ENCODE data around the gene CACNA1H. TPM values are rescaled to one million over a fixed set of nuclear protein-coding genes. Genes with fewer than 3 reads are reported as not detected.
"Not testable (repeated sequence)": the region's sequence is repeated elsewhere in the genome, so short reads cannot be mapped to it uniquely, and the experiment has no call there.

CACNA1H gene
- total and polyA plus RNA-seq, 7 donors = 1.8 to 5.9 (median 2.3) TPM

GRCh38 chr16:1195393-1195666 lies 42.4 kb downstream of the CACNA1H start:
- Histone ChIP-seq H3K4me1 (no peaks in the 10 kb centered on the region), H3K9me3 (no peaks in the 10 kb centered on the region), H3K27ac (no peak overlapping the region), H3K36me3 (ENCODE audit: insufficient read depth in 1 of 2, low read depth in 1 of 2) (no peaks in the 10 kb centered on the region), H3K4me3 (no peak overlapping the region), H3K27me3 (ENCODE audit: insufficient read depth in 3 of 3, low read length in 2 of 3) (peaks cover 0 to 43% (median 8%) of the 10 kb centered on the region in 3 donors)
- intact Hi-C loops (cut with DNase I) = loop anchor here in 1 of 2 donors (5.0 kb wide), 1 partner anchor 78 kb away; no protein-coding TSS in a partner anchor
- TF ChIP-seq CTCF (IDR thresholded peaks at IDR 0.05) = no peak
- ATAC-seq (no peak), DNase-seq (no peak)
- 71 to 79% (median 79%) methylated on average over 13 to 14 of the region's 14 CpGs for WGBS, 3 donors

GRCh38 chr16:1196494-1196893 lies 43.6 kb downstream of the CACNA1H start:
- no peaks in the 10 kb centered on the region for H3K36me3 ChIP-seq (ENCODE audit: insufficient read depth in 1 of 2, low read depth in 1 of 2)
- no peak for DNase-seq
- WGBS, 3 donors = 61 to 67% (median 66%) methylated on average over 9 to 11 of the region's 11 CpGs
- intact Hi-C loops (cut with DNase I) = loop anchor here in 1 of 2 donors (5.0 kb wide), 1 partner anchor 79 kb away; no protein-coding TSS in a partner anchor
- no peak overlapping the region for H3K4me3 ChIP-seq
- no peak for ATAC-seq
- H3K9me3 ChIP-seq = no peaks in the 10 kb centered on the region
- TF ChIP-seq CTCF (IDR thresholded peaks at IDR 0.05) = no peak
- H3K27me3 ChIP-seq (ENCODE audit: insufficient read depth in 3 of 3, low read length in 2 of 3) = peaks cover 0 to 41% (median 10%) of the 10 kb centered on the region in 3 donors
- no peak overlapping the region for H3K27ac ChIP-seq
- no peaks in the 10 kb centered on the region for H3K4me1 ChIP-seq

GRCh38 chr16:1197237-1197866 lies 44.4 kb downstream of the CACNA1H start:
- H3K27ac ChIP-seq = no peak overlapping the region

GRCh38 chr16:1198194-1198593 lies 45.3 kb downstream of the CACNA1H start:
- no peak overlapping the region for H3K4me3 ChIP-seq
- no peak overlapping the region for H3K27ac ChIP-seq
- H3K27me3 ChIP-seq (ENCODE audit: insufficient read depth in 3 of 3, low read length in 2 of 3) = peaks cover 0 to 34% (median 8%) of the 10 kb centered on the region in 3 donors
- H3K9me3 ChIP-seq = no peaks in the 10 kb centered on the region
- intact Hi-C loops (cut with DNase I) = loop anchor here in 1 of 2 donors (5.0 kb wide), 1 partner anchor 81 kb away; no protein-coding TSS in a partner anchor
- H3K4me1 ChIP-seq = no peaks in the 10 kb centered on the region
- ATAC-seq (no peak), DNase-seq (no peak)
- 79 to 87% (median 84%) methylated on average over 13 to 18 of the region's 18 CpGs for WGBS, 3 donors
- no peaks in the 10 kb centered on the region for H3K36me3 ChIP-seq (ENCODE audit: insufficient read depth in 1 of 2, low read depth in 1 of 2)
- no peak for TF ChIP-seq CTCF (IDR thresholded peaks at IDR 0.05)

More at GRCh38 chr16:1197237-1197866, 44.4 kb downstream of the CACNA1H start:
- TF ChIP-seq CTCF (IDR thresholded peaks at IDR 0.05) = no peak
- no peaks in the 10 kb centered on the region for H3K4me1 ChIP-seq
- ATAC-seq (no peak), DNase-seq (no peak)
- H3K36me3 ChIP-seq (ENCODE audit: insufficient read depth in 1 of 2, low read depth in 1 of 2) = no peaks in the 10 kb centered on the region
- H3K9me3 ChIP-seq = no peaks in the 10 kb centered on the region
- H3K27me3 ChIP-seq (ENCODE audit: insufficient read depth in 3 of 3, low read length in 2 of 3) = peaks cover 0 to 36% (median 9%) of the 10 kb centered on the region in 3 donors
- intact Hi-C loops (cut with DNase I) = loop anchor here in 1 of 2 donors (5.0 kb wide), 1 partner anchor 80 kb away; no protein-coding TSS in a partner anchor
- WGBS, 3 donors = 47 to 59% (median 51%) methylated on average over 19 of the region's 19 CpGs
- H3K4me3 ChIP-seq = no peak overlapping the region

GRCh38 chr16:1198671-1199346 lies 45.9 kb downstream of the CACNA1H start:
- 86 to 91% (median 89%) methylated on average over 34 to 44 of the region's 44 CpGs for WGBS, 3 donors
- not testable (repeated sequence) for H3K36me3 ChIP-seq (ENCODE audit: insufficient read depth in 1 of 2, low read depth in 1 of 2); H3K27ac ChIP-seq; H3K9me3 ChIP-seq; H3K4me1 ChIP-seq; H3K4me3 ChIP-seq; DNase-seq; ATAC-seq
- intact Hi-C loops (cut with DNase I) = loop anchor here in 1 of 2 donors (5.0 kb wide), 1 partner anchor 82 kb away; no protein-coding TSS in a partner anchor
- H3K27me3 ChIP-seq (ENCODE audit: insufficient read depth in 3 of 3, low read length in 2 of 3) = peaks cover 0 to 30% (median 8%) of the 10 kb centered on the region in 3 donors
